HPDE6-E6E7 (cell line): ENCODE data around the gene SRSF4.
"Not testable (repeated sequence)": the region's sequence is repeated elsewhere in the genome, so short reads cannot be mapped to it uniquely, and the experiment has no call there.

Experiments used
- DNase-seq: peaks from one replicate; pipeline ENCODE4 v3.0.0; 2011; ENCODE audit warnings: missing footprints; ENCODE audit errors: extremely low spot score

SRSF4 gene

GRCh38 chr1:29181413-29182225 is at the start of gene SRSF4:
Gene SRSF4 (minus strand): TSS chr1:29181900. CDS start chr1:29181752, 148 bp downstream.
- DNase-seq: peak; percentile 98

GRCh38 chr1:29230553-29231378 is 49.1 kb upstream of the SRSF4 start, which contains the start of gene MECR:
Gene MECR (minus strand): TSS chr1:29230934. CDS start chr1:29230906, 28 bp downstream.
- DNase-seq: peak; percentile 89

DNA sequence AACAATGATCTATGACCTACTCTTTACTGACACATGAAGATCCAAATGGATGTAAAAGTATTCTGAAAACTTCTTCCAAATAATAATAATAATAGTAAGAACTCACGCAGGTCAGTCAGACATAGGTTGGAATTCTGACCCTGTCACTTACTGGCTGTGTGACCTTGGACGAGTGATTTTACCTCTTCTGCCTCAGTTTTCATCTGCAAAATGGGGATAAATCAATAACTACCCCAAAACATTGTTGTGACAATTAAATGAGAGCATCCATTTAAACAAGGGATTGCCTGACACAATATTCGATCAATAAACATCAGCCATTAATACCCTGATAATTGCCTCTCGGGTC is 48.5 kb upstream of the SRSF4 start:
- no peak for DNase-seq

- peak; percentile 36 for DNase-seq
Observed at GRCh38 chr1:29227511-29227910, 45.8 kb upstream of the SRSF4 start.

DNA sequence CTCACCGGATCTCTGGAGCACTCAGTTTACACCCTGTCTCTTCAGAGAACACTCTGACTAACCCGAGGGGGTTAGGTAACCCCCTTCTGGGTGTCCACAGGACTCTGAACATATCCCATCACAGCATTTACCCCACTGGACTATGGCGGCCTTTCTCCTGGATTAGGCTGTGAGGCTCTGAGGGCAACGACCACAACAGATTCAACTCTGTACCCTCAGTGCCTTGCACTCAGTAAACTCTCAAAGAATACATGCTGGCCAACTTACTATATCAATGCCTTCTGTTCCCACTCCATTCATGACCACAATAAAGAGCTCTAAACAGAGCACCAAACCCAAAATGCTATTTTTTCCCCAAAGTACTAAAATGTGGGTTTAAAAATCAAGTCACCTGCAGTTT is 43.7 kb upstream of the SRSF4 start:
- DNase-seq: no peak

DNA sequence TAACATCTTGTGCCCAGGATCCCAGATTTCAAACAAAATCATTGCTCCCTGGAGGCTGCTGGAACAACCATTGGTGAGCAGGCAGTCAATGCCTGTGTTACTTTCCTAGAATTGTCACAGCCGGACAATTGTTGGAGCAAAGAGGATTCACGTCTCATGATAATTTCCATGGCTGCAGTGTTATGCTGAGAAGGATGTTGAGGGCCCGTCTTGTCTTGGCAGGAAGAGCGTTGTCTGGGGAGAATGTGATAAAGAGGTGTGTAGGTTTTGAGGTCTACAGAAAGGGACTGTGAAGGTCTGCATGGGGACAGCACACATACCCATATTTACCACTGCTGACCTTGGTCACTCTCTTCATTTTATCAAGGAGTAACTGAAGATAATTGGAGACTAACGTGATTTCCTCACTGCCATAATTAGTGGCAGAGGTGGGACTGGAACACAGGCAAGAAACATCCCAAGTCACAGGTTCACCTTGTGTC is 42.7 kb upstream of the SRSF4 start:
- DNase-seq: no peak

GRCh38 chr1:29223521-29223920 is 41.8 kb upstream of the SRSF4 start:
- no peak for DNase-seq

GRCh38 chr1:29222686-29223085 is 41.0 kb upstream of the SRSF4 start:
- DNase-seq: no peak

DNA sequence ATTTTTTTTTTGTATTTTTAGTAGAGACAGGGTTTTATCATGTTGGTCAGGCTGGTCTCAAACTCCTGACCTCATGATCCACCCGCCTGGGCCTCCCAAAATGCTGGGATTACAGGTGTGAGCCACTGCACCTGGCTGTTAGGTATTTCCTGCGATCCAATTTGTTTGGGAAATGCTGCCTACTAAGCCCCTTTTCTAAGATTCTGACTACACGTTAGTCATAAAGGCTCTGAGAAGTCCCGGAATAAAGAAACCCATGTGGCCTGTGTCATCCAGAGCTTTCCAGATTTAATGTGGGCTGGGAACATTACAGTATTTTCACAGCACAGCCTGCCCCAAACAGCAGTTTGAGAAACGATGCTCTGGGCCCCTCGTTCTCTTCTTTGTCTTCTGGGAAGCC is 40.6 kb upstream of the SRSF4 start:
- DNase-seq: not testable (repeated sequence)

GRCh38 chr1:29221296-29221695 is 39.6 kb upstream of the SRSF4 start:
- no peak for DNase-seq

DNA sequence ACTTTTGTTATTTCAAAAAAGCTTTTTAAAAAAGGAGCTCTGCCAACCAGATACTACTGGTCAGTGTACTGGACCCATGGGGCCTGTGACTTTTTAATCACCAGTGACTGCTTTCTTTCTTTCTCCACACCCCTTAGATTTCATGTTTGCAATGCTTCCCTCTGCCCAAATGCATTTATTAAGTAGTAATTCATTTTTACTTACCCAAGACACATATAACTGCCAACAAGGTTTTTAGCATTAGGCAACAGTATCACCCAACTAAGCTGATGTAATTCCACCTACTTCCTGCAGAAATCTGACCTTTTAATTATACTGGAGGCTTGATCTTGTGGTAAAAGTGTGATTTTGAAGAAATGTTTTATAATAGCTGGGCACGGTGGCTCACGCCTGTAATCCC is 36.5 kb upstream of the SRSF4 start:
- DNase-seq: no peak

DNA sequence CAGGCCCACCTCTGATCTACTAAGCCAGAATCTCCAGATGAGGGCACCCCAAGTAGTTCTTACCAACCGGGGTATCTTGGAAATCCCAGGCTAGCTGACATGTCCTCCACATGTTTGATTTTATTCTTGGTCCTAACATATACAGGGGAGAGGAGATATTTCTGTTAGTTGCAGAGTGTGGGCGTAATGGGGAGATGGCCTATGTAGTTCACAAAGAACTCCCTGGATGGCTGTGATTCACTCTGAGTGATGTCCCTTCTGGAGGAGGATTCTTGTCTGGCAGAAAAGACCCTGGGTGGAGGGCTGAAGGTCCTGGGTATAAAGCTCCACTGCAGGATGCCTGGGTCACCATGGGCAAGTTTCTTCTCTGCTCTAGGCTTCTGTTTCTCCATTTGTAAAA is 35.9 kb upstream of the SRSF4 start:
- DNase-seq: no peak

GRCh38 chr1:29213055-29213454 is 31.4 kb upstream of the SRSF4 start:
- DNase-seq: no peak

DNA sequence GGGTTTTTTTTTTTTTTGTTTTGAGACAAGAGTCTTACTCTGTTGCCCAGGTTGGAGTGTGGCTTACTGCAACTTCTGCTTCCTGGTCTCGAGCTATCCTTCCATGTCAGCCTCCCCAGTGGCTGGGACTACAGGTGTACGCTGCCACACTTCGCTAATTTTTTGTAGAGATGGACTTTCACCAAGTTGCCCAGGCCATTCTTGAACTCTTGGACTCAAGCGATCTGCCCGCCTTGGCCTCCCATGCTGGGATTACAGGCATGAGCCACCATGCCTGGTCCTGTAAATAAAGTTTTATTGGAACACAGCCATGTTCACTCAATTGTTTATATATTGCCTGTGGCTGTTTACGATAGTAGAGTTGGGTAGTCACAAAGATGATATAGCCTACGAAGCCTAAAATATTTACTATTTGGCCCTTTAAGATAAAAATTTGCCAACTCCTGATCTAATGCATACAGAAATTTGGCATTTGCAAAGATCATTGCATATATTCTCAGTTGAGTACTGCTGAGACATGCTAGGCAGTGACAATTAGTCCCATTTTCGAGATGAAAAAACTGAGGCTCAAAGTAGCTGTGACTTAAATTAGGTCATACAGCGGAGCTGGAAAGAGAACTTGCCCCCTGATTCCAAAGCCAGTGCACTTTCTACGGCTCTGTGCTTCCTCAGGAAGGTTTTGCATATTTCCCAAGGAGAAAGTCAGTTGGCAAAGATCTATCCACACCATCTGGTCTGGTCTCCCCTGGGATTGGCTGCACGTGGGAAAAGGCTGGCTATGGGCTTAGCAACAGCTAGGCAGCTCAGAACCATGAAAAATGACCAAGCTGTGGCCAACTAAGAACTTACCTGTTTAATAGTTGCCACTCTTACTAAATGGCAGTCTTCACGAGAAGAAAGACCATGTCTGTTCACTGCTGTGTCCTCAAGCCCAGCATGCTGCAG is 29.7 kb upstream of the SRSF4 start:
- DNase-seq: no peak

DNA sequence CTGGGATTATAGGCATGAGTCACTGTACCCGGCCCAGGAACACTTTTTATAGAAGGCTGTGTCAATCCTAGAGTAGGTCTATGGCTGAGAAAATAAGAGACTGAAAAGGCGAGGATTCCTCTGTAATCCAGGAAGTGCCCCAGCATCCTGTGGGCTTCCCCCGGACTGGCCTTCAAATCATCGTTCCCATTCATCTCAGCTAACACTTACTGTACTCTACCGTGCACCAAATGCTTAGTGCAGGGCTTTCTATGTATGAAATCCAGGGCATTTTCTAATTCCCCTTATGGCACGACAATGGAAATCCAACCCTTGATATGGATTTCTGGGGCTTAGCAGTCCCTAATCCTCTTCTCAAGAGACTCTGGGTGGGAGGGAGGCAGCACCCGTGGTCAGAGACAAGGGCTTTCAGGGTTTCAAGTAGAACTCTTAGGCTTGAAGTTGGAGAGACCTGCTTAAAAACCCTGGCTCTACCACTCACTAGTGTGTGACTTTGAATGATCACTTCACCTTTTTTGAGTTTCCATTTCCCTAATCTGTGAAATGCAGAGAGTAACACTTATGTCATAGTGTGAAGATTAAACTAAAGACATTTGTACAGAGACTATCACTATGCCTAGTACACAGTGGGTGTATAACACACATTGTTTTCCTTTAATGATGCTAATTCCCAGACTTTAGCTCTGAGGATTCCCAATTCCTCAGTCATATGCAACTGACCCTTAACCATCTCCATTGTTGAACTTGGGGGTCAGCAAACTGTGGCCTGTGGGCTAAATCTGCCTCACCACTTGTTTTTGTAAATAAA is 28.8 kb upstream of the SRSF4 start:
- no peak for DNase-seq

DNA sequence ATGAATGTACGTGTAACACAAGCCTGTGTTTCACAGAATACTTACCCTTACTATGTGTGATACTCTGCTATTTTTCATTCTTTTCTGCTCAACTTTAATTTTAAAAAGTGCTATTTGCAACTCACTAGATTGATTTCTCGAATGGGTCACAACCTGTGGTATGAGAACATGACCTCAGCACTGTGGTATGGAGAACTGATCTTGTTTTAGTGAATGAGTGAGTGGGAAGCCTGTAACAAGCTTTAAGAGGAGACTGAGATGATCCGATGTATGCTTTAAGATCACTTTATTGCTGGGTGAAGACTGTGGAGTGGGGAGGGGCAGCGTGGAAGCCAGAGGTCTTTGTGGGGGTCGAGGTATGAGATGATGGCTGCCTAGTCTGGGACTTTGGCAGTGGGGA is 27.5 kb upstream of the SRSF4 start:
- DNase-seq: no peak

GRCh38 chr1:29208442-29208841 is 26.7 kb upstream of the SRSF4 start:
- DNase-seq: no peak

DNA sequence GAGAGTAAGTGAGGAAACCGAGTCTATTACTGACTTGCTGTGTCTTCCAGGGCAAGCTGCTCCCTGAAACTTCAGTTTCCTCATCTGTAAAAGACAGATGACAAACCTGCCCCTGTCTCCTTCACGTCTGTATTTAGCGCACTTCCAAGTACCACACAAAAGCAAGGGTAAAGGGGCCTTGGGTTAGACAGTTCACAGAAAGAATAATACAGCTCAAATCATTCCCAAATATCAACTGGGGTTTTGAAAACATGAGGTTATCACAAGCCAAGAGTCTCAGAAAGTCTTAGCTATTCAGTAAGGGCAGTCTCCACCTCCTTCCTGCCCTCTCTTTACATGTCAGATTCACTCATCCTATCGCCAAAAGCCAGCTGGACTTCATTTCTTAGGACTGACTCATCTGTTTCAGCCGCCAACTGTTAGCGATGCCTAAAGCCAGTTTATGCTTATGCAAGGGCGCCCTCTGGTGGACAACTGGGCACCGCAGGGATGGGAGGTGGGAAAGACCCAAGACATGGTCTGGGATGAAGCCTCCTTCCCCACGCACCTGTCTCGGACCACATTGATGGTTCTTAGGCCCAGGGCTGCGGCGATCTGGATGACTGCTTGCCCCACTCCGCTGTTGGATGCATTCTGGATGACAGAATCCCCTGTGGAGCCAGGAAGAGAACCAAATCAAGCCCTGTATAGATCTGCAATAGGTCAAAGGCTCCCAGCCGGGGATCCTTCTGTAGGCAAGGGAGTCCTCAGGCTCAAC is 21.1 kb upstream of the SRSF4 start:
- DNase-seq: peak; percentile 97

DNA sequence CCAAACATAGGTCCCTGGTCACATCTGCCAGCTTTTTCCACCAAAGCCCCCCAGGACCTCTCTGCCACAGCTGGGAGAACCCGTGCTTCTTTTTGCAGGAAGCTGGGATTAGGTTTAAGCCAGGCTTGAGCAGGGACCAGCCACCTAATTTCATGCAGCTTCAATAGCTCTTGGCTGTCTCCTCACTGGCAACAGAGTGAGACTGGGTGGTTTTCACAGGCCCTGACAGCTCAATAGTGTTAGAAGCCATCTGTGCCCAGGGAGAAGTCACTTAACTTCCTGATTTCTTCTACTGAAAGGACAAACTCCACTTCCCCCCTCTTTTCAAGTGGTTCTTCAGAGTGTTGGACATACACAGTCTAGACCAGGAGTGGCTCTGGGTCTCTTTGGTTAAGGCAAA is 20.4 kb upstream of the SRSF4 start:
- DNase-seq: no peak

GRCh38 chr1:29201595-29202051 is 19.9 kb upstream of the SRSF4 start:
- DNase-seq: no peak
